ENCODE data around the gene RTBDN. TPM values are rescaled to one million over a fixed set of nuclear protein-coding genes. Genes with fewer than 3 reads are reported as not detected.

The RTBDN gene
- polyA plus RNA-seq (ENCODE audit: insufficient read length in 12 of 12) = under 1 TPM in 1 of 12 donors, not detected in 11; 0.16 TPM
- long read RNA-seq, donor 1 = 0 reads
- long read RNA-seq, donor 2 = 0 reads
- long read RNA-seq, donor 3 = 0 reads
- long read RNA-seq, donor 4 = 0 reads
- long read RNA-seq, donor 5 = 0 reads
- long read RNA-seq, donor 6 = 0 reads
- long read RNA-seq, donor 7 = 0 reads
- long read RNA-seq, donor 8 = 0 reads
- long read RNA-seq, donor 9 = 0 reads
- long read RNA-seq, donor 10 = 0 reads
- long read RNA-seq, donor 11 = 0 reads

DNA sequence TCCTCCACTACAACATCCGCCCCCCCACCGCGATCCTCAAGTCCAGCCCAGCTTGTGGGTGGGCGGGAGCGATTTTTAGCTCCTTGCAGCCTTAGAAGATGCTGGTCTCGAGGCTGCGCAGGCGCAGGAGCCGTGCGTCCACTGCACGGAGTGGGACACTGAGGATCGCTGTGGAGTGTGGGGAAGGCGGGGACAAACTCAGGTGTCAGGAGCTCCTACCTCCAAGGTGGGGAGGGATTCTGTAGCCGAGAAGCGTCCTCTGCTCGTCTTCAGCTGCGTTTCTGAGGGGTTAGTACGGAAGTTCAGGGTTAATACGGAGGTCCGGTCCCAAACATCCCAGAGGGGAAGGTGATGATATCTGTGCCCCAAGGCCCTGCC is at the start of gene RTBDN:
RTBDN (minus strand) TSS at position 14 of the 378 bp plus-strand sequence. CDS start 4,600 bp downstream, outside the sequence.
- DNase-seq = no peak

GRCh38 chr19:12882589-12882988 is 48.2 kb upstream of the RTBDN start:
- DNase-seq = no peak

- peak; percentile 91 for DNase-seq
These were observed 46.9 kb upstream of the RTBDN start, which contains the start of gene DNASE2 for GRCh38 chr19:12881172-12881808. TSS of gene DNASE2 (minus strand) at chr19:12881449. CDS start at chr19:12881375, 74 bp downstream.

- no peak for DNase-seq
These were observed 46.3 kb upstream of the RTBDN start for GRCh38 chr19:12880551-12881171.

DNA sequence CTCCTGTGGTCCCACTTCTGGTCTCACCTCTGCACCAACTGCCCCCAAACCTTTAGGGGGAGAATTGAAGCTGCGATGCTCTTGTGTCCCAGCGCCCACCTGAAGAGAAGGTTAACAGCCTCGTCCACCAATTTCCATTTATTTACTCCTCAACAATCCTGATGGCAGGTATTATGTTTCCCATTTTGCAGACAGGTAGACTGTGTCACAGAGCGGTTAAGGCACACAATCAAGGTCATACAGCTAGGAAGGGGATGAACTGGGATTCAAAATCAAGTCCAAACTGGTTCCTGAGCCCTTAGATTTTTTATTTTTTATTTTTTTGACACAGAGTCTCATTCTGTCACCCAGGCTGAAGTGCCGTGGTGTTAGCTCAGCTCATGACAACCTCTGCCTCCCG is 40.7 kb upstream of the RTBDN start:
- DNase-seq = no peak

- DNase-seq = no peak
These were observed 39.7 kb upstream of the RTBDN start for GRCh38 chr19:12873891-12874745.

GRCh38 chr19:12872941-12873890 is 38.8 kb upstream of the RTBDN start:
- no peak for DNase-seq

DNA sequence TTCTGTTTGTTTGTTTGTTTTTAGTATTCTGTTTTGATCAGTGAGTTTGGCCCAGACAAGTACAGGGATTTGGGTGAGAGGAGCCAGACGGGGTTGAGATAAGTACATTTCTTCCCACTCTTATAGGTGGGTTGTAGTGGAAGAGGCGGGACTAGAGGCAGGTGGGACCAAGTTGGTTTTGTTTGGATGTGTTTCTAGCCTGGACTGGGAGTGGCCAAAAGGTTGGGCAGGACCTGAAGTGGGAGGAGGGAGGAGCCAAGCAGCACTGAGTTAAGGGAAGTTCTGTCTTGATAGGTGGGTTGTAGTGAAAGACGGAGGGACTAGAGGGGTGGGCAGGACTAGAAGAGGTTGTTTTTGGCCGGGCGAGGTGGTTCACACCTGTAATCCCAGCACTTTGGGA is 37.9 kb upstream of the RTBDN start:
- DNase-seq = no peak

- no peak for DNase-seq
These were observed 37.3 kb upstream of the RTBDN start for GRCh38 chr19:12871681-12872080.

- DNase-seq = no peak
These were observed 34.2 kb upstream of the RTBDN start for GRCh38 chr19:12868540-12869112.

- DNase-seq = peak; percentile 63
These were observed 33.0 kb upstream of the RTBDN start for GRCh38 chr19:12867120-12868099.

- DNase-seq = no peak
These were observed 32.2 kb upstream of the RTBDN start for GRCh38 chr19:12866416-12867119.

GRCh38 chr19:12865746-12866415 is 31.5 kb upstream of the RTBDN start:
- no peak for DNase-seq

GRCh38 chr19:12864721-12865715 is 30.6 kb upstream of the RTBDN start:
- DNase-seq = no peak

- no peak for DNase-seq
These were observed 29.8 kb upstream of the RTBDN start for GRCh38 chr19:12864143-12864542.

DNA sequence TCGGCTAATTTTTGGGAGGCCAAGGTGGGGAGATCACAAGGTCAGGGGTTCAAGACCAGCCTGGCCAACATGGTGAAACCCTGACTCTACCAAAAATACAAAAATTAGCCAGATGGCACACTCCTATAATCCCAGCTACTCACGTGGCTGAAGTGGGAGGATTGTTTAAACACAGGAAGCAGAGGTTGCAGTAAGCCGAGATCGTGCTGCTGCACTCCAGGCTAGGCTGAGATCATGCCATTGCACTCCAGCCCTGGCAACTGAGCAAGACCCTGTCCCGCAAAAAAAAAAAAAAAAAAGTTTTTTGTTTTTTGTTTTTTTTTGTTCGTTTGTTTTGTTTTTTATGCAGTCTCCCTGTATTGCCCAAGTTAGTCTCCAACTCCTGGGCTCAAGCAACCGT is 25.2 kb upstream of the RTBDN start:
- no peak for DNase-seq
